Activated T-cell treated with anti-CD3 and anti-CD28 coated beads, Interleukin-2, amount 50 U/mL, for 48 hours (primary cell): ENCODE measurements around the gene CERS6.

ENCODE experiments used
- DNase-seq, 2 experiments: peaks; one replicate each; pipeline ENCODE4 v3.0.0-alpha.2; 2020

Gene CERS6

DNA sequence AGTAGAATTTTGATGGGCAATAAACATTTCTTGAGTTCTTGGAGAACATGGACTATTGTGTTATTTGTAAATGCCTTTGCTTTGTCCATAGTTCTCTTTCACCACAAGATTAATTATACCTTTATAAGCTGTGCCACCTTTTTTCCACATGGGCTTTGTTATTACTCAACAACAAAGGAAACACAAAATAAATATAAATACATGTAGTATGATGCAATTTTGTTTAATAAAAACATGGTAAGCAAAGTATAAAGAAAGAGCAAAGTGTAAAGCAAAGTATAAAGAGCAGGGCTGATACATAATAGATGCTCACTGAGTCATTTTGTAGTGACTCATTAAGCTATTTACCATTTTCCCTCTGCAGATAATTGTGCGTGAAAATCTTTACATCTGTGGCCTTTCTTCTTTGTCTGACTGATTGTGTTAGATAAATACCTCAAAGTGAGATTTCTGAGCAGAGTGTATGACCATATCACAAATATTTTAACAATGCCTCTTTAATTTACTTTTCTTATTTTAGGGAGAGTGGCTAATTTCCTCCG lies 80.9 kb downstream of the CERS6 start:
- DNase-seq: no peak

DNA sequence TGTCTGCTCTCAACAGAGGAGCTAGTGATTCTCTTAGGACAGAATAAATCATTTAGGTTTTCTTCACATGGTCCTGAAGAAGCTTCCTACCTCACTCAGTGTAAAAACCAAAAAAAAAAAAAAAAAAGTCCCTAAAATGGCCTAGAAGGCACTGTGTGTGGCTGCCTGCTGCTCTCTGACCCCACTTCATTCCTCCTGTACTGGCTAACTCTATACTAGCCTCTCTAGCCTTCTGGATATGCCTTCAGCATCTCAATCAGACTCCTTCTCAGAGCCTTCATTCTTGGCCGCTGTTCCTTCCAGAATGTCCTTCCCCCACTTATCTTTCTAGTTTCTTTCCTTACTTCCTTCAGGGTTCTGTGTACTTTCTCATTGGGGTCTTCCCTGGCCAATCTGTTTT lies 82.1 kb downstream of the CERS6 start:
- DNase-seq: no peak

DNA sequence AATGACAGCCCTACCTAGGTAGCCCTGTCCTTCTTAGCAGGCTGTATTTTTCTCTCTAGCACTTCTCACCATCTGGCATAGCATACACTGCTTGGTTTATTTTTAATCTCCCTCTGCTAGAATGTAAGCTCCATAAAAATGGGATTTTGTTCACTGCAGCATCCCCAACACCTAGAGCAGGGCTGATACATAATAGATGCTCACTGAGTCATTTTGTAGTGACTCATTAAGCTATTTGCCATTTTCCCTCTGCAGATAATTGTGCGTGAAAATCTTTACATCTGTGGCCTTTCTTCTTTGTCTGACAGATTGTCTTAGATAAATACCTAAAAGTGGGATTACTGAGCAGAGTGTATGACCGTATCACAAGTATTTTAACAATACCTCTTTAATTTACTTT lies 82.5 kb downstream of the CERS6 start:
- DNase-seq: no peak

DNA sequence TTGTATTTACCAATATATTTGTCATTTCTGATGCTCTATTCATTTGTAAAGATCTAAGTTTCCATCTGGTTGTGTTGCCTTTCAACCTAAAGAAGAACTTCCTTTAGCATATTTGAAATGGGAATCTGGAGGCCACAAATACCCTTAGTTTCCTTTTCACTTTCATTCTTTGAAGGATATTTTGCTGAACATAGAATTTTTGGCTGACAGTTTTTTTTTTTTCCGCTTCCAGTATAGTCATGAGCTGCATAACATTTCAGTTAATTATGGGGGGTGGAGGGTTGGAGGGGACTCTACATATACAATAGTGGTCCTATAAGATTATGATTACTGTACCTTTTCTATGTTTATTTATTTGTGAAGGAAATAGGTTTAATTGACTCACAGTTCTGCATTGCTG lies 83.9 kb downstream of the CERS6 start:
- no peak for DNase-seq

DNA sequence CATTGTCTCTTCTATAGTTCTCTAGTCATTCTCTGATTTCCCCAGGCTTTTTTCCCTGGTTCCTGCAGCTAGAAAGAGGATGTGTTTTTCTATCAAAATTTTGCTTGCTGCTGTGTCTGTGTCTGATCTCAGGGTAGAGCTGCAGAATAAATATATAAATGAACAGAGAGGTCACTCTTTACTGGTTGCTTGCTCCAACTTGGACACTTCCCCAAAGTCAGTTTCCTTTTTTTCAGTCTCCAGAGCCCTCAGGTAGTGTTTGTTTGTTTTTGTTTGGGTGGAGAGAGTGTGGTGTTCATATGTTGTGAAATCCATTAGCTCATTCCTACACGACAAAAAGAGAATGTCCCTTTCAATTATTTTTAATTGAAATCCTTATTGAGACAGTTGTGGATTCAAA lies 85.8 kb downstream of the CERS6 start:
- no peak for DNase-seq

DNA sequence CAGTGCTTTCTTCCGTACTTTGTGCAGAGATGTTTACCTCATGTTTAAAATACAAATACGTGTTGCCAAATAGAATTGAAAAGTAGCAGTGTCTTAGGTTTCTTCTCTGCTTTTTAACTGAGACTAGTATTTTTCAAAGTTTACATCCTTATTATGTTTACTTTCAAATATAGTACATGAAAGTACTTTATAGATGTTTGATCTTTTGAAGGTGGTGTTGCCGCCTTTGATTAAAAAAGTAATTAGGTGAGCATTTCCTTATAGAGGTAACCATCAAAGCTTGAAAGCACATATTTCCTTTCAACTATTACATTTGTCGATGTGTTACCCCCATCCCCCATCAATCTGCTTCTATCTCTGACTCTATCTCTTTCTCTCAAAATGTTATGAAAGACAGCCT lies 87.0 kb downstream of the CERS6 start:
- no peak for DNase-seq

DNA sequence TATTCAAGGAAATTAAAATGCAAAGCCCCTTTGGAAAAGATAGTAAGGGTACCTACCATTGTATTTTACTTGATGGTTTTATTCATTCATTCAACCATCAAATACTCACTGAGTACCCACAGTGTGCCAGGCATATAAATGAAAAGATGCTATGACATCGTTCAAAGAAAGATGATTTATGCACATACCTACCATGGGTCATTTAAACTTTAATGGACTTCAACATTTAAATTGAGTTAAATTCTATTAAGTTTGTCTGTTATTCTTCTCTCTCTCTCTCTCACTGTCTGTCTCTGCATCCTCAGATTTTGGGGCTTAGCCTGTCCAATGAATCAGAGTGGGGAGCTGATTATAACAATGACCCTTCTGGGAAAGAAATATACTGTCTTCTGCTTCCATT lies 87.9 kb downstream of the CERS6 start:
- DNase-seq: no peak

DNA sequence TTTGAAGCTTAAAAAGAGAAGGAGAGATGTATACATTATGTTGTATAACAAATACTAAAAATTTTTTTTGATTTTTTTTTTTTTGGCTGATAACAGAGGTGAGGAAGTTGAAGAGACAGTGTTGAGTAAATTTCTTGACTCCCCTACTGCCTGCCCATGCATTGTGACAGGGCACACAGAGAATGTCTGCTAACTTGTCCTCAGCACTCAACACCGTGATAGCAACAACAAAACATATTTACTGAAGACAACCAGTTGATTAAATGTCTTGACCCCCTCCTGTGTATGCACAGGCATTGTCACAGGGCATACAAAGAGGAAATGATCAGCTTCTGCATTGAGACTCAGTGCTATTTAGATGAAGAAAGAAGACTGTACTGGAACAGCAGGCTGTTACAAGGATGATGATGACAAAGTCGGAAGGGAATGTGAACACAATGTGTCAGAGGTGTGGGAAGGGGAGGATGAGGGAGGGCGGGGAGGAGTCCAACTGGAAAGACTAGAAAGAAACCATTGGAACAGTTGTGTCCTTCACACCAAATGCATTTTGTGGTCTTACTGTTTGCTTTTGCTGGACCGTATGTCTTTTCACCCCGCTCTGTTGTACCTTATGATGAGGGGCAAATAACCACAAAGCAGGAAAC lies 89.5 kb downstream of the CERS6 start:
- no peak for DNase-seq

DNA sequence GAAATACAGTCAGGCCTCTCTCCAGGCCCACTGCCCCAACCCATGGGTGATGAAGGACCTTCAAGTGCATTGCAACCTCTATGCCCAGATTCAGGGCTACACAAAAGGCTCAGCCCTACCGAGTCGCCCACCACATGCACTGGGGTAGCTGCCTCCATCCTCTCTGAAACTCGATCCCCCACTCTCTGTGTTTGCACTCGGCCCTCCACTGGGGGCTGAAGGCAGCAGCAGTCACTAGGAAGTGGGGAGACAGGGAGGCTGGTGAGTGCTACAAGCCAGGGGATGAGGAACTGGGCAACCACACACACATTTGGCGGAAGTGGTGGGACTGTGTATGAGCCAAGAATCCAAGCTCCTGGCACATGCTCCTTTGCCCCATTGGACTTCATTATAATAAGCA lies 94.6 kb downstream of the CERS6 start:
- DNase-seq: no peak

DNA sequence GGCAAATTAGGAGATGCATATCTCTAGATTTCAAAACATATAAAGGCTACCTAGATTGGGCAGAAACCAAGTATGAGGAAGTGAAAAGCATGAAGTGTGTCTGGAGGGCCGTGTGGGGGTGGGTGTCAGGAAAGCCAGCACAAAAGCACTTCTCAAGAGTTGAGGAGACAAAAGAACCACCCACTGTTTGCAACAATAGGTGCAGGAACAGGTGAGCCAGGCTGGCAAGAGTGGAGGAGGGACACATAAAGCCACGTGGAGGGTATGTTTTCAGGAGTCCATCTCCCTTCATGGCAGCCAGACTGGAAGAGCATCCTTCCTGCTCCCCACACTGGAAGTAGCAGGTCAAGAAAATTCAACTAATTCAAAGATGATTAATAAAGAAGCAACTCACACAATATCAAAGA lies 96.4 kb downstream of the CERS6 start:
- DNase-seq: no peak

DNA sequence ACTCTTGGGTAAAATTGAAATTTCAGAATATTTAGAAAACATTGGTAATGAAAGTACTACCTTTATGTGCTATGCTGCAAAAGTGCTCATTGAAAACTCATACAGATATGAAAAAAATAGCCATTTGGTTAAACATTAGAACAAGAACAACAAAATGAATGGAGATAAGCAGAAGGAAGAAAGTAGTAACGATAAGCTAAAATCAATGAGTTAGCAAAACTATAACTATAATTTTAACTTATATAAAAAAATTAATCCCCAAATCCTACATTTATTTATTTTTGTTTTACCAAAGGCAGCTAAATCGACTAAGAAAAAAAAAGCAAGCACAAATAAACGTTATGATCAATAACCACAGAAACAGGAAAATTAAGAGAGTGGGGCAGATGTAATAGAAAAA lies 99.2 kb downstream of the CERS6 start:
- no peak for DNase-seq

DNA sequence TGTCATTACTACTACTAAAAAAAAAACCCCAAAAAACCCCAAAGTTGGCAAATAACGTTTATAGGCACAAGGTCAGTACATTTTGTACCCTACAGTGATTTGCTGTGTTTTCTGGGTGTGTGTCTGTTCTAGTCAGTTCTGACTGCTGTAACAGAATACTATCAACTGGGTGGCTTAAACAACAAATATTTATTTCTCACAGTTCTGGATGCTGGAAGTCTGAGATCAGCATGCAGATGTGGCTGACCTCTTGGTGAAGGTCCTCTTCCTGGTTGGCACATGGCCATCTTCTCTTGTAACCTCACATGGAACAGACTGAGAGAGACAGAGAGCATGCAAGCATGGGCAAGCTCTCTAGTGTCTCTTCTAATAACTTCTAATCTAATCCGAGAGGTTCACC lies 103.1 kb downstream of the CERS6 start:
- no peak for DNase-seq

DNA sequence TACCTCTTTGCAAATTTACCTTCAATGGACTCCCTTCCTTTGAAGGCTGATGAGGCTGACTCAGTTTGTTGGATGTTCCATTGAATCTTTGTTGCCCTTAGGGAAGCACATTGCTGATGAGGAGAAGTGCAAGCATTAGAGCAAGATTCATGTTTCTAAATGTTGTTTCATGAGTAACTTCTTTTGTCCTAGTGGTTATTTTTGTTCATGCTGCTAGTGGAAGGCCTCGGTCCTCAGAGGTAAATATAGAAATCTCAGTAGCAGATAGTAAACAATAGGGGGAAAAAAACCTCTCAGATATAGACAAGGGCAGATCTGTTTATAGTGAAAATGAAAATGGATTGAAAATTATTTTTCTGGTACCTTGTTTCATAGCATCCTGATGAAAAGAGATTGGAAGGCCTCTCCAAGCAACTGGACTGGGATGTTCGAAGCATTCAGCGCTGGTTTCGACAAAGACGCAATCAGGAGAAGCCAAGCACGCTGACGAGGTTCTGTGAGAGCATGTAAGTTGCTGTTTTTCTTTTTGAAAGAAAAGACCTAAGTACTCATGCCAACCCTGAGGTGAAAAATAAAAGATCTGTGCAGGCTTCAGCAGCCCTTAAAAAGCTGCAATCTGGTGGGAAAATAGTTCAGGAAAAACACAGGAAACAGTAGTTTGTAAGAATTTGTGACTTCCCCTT lies 104.9 kb downstream of the CERS6 start:
- DNase-seq: no peak

DNA sequence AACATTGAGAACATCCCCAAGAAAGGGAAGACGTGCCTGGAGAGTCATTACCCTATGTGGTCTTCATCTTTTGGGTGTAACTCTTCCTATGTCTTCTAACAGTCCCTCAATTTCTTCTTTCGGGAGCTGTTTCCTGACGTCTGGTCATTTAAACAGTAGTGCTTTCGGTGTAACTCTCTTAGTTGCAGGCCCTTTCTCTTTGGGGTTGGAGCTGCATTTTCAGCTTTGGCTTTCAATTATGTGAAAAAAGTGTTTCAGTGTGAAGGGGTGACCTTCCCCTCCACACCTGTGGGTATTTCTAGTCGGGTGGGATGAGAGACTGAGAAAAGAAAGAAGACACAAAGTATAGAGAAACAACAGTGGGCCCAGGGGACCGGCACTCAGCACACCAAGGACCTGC lies 105.9 kb downstream of the CERS6 start:
- DNase-seq: no peak

DNA sequence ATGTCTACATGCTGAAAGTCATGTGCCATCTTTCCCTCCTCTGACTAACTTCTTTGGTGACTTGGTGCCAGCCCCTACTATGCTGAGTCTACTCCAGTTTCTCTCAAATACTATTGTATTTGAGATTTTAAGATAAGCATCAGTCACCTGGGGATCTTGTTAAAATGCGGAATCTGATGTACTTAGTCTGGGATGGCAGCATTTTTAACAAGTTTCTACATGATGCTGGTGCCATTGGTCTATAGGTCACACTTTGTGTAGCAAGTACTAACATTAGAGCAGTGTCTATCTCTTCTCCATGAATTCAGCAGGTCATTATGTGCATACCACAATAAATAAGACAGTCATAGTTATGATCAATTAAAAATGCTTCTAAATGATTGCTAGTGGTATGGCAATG lies 106.9 kb downstream of the CERS6 start:
- DNase-seq: no peak

DNA sequence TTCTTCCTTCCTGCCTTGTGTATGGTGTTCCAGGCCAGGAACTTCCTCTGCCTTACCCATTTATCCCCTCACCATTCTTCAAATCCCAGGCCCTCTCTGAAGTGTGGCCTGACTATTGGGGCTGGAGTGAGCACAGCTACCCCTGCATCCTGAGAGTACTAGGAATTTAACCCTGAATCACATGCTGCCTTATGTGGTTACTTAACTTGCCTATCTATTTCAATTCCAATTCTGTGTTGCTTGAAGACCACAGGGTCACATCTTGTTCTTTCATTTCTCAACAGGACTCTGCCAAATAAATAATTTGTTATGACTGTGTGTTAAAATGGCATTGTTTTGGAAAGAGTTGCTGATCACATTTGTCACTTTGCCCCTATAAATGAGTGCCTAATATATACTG lies 108.6 kb downstream of the CERS6 start:
- no peak for DNase-seq

DNA sequence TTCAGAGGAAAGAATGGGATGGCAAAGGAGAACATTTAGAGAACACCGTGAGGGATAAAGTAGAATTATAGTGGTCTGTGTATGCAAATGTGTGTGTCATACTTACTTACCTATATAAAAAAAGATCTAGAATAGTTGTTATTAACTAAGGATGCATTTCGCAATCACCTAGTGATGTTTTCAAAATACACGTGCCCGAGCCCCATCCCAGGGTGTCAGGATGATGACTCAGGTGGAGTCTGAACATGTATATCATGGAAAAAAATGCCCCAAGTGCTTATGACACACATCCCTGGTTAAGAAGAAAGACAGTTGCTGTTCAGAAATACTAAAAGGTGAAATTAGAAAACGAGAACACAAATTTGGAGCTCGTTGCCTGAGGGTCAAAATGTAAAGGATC lies 109.0 kb downstream of the CERS6 start:
- no peak for DNase-seq

DNA sequence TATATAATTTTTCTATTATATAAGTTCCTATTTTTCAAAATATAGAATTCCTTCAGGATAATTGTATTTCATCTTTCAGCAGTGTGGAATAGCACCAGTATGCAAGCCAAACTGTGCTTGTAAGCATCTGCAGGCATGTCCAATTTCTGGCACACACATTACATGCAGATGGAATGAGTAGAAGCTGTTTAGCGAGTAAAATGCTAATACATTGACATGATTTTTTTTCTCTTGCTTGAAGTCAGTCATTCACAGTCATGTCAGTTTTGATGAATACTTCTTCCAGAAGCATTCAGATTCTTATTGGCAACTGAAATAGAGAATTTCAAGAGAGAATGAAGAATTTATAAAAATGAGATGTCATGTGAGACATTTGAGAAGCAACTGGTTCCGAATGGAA lies 109.4 kb downstream of the CERS6 start:
- DNase-seq: no peak

DNA sequence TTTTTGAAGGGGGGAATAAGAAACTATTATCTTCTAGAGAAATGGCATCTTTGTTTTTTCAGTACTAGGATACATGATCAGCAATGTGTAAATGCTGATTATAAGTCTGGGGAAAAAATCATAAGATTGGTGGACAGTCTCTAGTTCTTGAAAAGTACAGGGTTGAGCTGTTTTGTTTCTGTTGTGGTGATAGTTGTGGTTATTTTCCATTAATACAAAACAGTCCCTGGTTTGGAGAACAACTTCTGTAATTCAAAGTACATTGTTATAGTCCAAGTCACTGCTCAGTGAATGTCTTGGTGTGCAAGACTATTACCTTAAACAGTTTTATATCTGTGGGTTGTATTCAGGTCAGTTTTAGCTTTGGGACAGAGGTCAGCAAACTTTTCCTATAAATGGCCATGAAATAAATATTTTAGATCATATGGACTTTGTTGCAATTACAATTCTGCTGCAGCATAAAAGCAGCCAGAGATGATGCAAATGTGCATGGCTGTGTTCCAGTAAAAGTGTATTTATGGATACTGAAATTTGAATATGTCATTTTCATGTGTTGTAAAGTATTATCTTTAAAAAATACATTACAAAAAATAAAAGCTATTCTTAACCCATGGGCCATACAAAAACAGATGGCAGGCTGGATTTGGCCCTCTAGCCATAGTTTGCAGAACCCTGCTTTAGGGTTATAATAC lies 111.0 kb downstream of the CERS6 start:
- DNase-seq: no peak

DNA sequence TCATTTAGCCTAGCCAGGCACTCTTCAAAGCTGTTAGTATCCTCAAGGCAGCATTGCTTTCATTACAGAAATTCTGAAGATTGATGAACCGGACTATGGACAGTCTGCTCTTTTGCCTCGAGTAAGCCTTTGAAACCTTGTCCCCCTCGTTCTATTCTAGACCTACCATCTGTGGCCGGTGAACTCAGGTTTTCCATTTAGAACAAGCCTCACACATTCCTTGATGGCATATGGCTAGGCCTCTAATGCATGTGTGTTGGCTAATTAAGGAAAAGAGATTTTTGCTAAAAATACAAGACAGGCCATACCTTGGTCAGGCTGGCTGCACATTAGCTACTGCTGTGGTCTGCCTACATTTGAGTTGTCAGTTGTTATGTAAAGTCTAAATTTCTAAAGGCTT lies 111.8 kb downstream of the CERS6 start:
- no peak for DNase-seq

DNA sequence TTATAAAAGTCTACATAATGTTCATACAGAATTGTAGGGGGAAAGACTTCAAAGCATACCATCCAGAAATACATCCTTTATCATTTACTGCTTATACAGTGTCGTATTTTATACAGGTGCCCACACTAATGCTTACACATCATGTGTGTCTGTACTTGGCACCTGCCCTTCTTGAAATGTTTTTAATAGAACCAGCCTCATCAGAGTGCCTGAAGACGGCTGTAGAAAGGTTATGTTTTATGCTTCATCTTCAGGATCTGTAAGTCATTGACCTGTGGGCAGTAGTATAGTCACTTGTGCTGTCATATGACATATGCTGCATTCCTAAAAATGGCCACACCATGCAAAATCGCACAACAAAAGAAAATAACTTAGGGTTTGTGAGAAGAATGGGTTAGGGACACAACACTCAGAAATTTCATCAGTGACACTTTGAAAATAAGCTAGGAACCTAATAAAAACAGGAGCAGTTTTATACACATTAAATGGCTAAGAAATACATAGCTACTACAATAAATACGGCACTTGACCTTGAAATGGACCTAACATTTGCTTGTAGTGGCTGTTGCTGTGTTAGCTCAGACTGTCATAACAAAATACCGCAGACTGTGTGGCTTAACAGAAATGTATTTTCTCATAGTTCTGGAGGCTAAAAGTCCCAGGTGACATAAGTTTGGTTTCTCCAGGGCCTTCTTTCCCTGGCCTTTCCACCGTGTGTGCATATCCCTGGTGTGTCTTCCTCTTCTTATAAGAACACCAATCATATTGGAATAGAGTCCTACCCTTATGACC lies 112.6 kb downstream of the CERS6 start:
- DNase-seq: no peak

DNA sequence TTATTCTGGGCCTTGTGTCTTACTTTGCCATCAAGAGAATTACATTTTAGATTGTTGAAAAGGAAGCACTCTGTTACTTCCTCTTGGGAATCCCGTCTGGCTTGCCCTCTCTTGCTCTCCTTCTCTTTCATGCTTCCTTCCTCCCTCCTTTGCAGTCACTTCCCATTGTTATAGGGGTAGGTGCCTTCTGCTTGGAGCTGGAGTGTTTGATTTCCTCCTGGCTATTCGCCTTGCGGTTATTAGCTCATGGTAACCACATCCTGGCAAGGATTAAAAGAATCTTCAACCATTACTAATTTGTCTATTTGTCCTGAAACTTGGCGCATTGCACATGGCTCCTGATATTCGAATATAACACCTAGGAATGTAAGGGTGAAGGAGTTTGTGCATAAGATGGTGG lies 115.0 kb downstream of the CERS6 start:
- no peak for DNase-seq

DNA sequence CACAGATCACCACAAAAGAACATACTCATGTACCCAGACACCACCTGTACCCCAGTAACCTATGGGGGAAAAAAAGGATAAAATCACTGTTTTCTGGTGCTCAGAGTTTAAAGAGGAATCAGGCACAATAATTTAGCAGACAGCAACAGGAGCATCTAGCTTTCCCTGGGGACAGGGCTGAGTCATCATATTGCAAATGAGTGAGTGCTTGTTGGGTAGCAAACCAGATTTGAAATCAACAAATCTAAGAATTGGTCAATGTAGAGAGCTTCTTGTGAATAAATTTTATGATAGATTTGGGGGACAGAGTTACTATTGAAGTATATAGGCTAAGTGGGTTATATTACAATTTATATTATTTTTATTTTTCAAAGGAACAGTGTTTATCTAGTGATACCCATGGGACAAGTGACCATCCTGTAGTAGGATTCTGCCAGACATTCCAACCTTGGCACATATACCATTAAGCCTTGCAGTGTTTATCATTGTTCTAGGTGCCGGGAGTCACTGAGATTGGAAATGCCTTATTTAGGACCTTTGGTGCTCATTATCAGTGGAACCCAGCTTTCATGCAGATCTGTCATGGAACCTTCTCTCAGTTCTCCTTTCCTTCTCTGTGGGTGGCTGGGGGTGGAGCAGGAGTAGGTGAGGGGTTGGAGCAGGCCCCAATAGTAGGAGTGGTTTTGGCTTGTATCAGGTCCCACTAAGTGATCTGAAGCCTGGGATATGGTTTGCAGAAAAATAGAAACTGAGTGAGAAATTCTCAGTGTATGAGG lies 117.2 kb downstream of the CERS6 start:
- DNase-seq: no peak
